Parathyroid adenoma (tissue), 2 donors: Measurements from ENCODE around the gene MUC15.

Source experiments
- H2AFZ ChIP-seq: fragments of 300-600 bp; sonication (generic); one replicate; pipeline ENCODE4 v1.7.0; 2017; ENCODE audit warnings: antibody characterized with exemption, mild to moderate bottlenecking
- H3K27ac ChIP-seq: fragments of 300-600 bp; sonication (generic); one replicate; pipeline ENCODE4 v1.7.0; 2017
- H3K27me3 ChIP-seq: fragments of 300-600 bp; sonication (generic); one replicate; pipeline ENCODE4 v1.7.0; 2017; ENCODE audit warnings: low read length; ENCODE audit not compliant: control insufficient read depth, insufficient read depth
- H3K36me3 ChIP-seq: fragments of 300-600 bp; sonication (generic); one replicate; pipeline ENCODE4 v1.7.0; 2017; ENCODE audit warnings: low read length; ENCODE audit not compliant: control insufficient read depth, insufficient read depth
- H3K4me1 ChIP-seq: fragments of 300-600 bp; sonication (generic); one replicate; pipeline ENCODE4 v1.7.0; 2017; ENCODE audit warnings: control low read depth
- H3K4me2 ChIP-seq: fragments of 300-600 bp; sonication (generic); one replicate; pipeline ENCODE4 v1.7.0; 2017; ENCODE audit warnings: low read length
- H3K4me3 ChIP-seq: fragments of 300-600 bp; sonication (generic); one replicate; pipeline ENCODE4 v1.7.0; 2017; ENCODE audit warnings: low read depth, low read length
- H3K79me2 ChIP-seq: fragments of 300-600 bp; sonication (generic); one replicate; pipeline ENCODE4 v1.7.0; 2017; ENCODE audit warnings: control low read depth
- H3K9ac ChIP-seq: fragments of 300-600 bp; sonication (generic); one replicate; pipeline ENCODE4 v1.7.0; 2017; ENCODE audit warnings: mild to moderate bottlenecking
- H3K9me3 ChIP-seq: fragments of 300-600 bp; sonication (generic); one replicate; pipeline ENCODE4 v1.7.0; 2017; ENCODE audit warnings: low read length; ENCODE audit not compliant: control insufficient read depth
- TF ChIP-seq, protein P1 (sequence below): fragments of 300-600 bp; sonication (generic); IDR thresholded peaks from one replicate; pipeline ENCODE4 v1.7.0; 2017; ENCODE audit warnings: antibody characterized with exemption, mild to moderate bottlenecking
- donor health status: primary hyperparathyroidism.

MUC15 gene

DNA sequence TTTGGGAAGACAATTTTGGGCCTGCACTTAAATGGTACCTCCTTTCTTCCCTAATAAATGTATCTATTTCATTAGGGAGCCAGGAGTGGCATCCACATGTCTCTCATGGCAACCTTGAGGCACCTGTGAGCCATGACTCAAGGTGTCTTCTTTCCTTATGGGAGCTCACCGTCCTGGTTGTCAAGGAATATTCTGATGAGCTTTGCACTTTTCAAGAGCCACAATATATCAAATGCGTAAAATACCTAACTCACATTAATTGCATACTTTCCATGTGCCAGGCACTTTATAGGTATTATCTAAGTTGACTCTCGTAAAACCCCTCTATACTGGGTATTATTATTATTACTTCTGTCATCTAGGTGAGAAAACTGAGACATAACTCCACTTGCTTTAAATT lies 32.5 kb downstream of the MUC15 start:
- no peaks in the 10 kb centered on the region for H3K79me2 ChIP-seq
- no peak overlapping the region for H3K9ac ChIP-seq
- no peak overlapping the region for H2AFZ ChIP-seq
- no peak overlapping the region for H3K27ac ChIP-seq
- no peaks in the 10 kb centered on the region for H3K27me3 ChIP-seq
- TF ChIP-seq, protein P1, sequence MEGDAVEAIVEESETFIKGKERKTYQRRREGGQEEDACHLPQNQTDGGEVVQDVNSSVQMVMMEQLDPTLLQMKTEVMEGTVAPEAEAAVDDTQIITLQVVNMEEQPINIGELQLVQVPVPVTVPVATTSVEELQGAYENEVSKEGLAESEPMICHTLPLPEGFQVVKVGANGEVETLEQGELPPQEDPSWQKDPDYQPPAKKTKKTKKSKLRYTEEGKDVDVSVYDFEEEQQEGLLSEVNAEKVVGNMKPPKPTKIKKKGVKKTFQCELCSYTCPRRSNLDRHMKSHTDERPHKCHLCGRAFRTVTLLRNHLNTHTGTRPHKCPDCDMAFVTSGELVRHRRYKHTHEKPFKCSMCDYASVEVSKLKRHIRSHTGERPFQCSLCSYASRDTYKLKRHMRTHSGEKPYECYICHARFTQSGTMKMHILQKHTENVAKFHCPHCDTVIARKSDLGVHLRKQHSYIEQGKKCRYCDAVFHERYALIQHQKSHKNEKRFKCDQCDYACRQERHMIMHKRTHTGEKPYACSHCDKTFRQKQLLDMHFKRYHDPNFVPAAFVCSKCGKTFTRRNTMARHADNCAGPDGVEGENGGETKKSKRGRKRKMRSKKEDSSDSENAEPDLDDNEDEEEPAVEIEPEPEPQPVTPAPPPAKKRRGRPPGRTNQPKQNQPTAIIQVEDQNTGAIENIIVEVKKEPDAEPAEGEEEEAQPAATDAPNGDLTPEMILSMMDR: no peak
- no peaks in the 10 kb centered on the region for H3K9me3 ChIP-seq
- H3K36me3 ChIP-seq: no peaks in the 10 kb centered on the region
- no peak overlapping the region for H3K4me3 ChIP-seq
- no peaks in the 10 kb centered on the region for H3K4me1 ChIP-seq
- H3K4me2 ChIP-seq: no peak overlapping the region

DNA sequence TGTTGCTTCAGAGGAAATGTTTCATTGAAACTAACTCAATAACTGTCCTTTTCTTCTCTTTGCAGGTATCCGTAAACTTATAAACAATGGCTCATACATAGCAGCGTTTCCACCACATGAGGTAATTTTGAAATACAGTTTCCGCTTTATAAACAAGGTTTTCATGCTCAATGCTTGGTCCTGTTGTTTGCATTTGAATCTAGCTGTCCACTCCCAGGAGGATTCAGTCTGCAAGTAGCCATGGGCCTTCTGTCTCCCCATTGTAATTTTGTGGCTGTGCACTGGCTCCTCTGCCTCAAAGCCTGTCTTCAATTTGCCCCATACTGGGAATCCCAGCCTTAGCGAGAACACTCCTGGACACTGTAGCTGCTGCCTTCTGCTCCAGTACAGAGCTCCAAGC lies 34.7 kb downstream of the MUC15 start:
- no peaks in the 10 kb centered on the region for H3K79me2 ChIP-seq
- H3K4me3 ChIP-seq: no peak overlapping the region
- H2AFZ ChIP-seq: no peak overlapping the region
- no peak overlapping the region for H3K4me2 ChIP-seq
- H3K27ac ChIP-seq: no peak overlapping the region
- no peaks in the 10 kb centered on the region for H3K36me3 ChIP-seq
- no peaks in the 10 kb centered on the region for H3K4me1 ChIP-seq
- no peaks in the 10 kb centered on the region for H3K9me3 ChIP-seq
- no peak overlapping the region for H3K9ac ChIP-seq
- H3K27me3 ChIP-seq: no peaks in the 10 kb centered on the region
- TF ChIP-seq, protein P1: no peak

DNA sequence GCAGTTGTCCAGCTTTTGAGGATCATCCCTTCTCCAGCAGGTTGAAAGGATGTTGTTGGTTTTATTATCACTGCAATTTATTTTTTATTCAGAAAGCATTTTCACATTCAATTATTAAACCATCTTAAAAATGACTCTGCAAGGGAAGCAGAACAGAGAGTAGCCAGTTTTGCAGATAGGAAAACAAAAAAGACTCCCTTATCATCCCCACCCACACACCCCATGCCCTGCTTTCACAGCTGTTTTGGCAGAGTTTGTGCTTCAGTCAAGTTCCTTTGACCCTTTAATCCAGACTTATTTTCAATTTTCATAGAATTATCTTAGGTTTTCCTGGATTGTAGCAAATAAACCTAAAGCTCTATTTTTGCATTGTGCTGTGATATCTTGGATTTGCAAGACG lies 44.4 kb downstream of the MUC15 start:
- Histone ChIP-seq H3K27ac (no peak overlapping the region), H2AFZ (no peak overlapping the region), H3K4me3 (no peak overlapping the region)

GRCh38 chr11:26522912-26523610 lies 49.0 kb downstream of the MUC15 start:
- no peak overlapping the region for H3K4me3 ChIP-seq

More for the DNA sequence above, 44.4 kb downstream of the MUC15 start:
- Histone ChIP-seq H3K79me2 (no peaks in the 10 kb centered on the region), H3K27me3 (no peaks in the 10 kb centered on the region), H3K4me1 (no peaks in the 10 kb centered on the region), H3K9ac (no peak overlapping the region), H3K36me3 (no peaks in the 10 kb centered on the region), H3K4me2 (no peak overlapping the region), H3K9me3 (no peaks in the 10 kb centered on the region)
- TF ChIP-seq, protein P1: no peak

More at GRCh38 chr11:26522912-26523610, 49.0 kb downstream of the MUC15 start:
- H3K9ac ChIP-seq: no peak overlapping the region
- no peak overlapping the region for H2AFZ ChIP-seq
- H3K4me2 ChIP-seq: no peak overlapping the region
- no peaks in the 10 kb centered on the region for H3K79me2 ChIP-seq
- TF ChIP-seq, protein P1: no peak
- no peak overlapping the region for H3K27ac ChIP-seq
- no peaks in the 10 kb centered on the region for H3K9me3 ChIP-seq
- H3K27me3 ChIP-seq: no peaks in the 10 kb centered on the region
- H3K36me3 ChIP-seq: no peaks in the 10 kb centered on the region
- no peaks in the 10 kb centered on the region for H3K4me1 ChIP-seq
